Kidney (tissue), 14 donors: ENCODE results near the gene GRIP2. TPM values are rescaled to one million over a fixed set of nuclear protein-coding genes. Genes with fewer than 3 reads are reported as not detected.

Source experiments
- DNase-seq, 5 donors: peaks; one replicate each; pipeline ENCODE4 v3.0.0-alpha.2; 2013 to 2020
- FAIRE-seq: peaks from 2 replicates; lab custom pipeline; 2012; peaks lifted over from hg19 to GRCh38; lab: Jason Lieb, UNC
- H3K27ac ChIP-seq, 2 donors: one replicate each; pipeline ENCODE4 v1.7.0; 2013; ENCODE audit warnings: low read depth in 2 of 2, low read length in 2 of 2, inconsistent platforms in 1 of 2
- H3K27me3 ChIP-seq: one replicate; pipeline ENCODE4 v1.7.1; 2013; ENCODE audit warnings: low read length, inconsistent platforms; ENCODE audit not compliant: control insufficient read depth, insufficient read depth
- H3K36me3 ChIP-seq, 3 donors: one replicate each; pipeline versions ENCODE4 v1.7.0 to v1.7.1; 2013; ENCODE audit warnings: low read length in 3 of 3, control low read depth in 1 of 3, inconsistent platforms in 1 of 3; ENCODE audit not compliant: insufficient read depth in 3 of 3, control insufficient read depth in 2 of 3
- H3K4me1 ChIP-seq, 3 donors: one replicate each; pipeline versions ENCODE4 v1.7.0 to v1.7.1; 2013; ENCODE audit warnings: low read length in 3 of 3, inconsistent platforms in 1 of 3, low read depth in 1 of 3; ENCODE audit not compliant: control insufficient read depth in 2 of 3, insufficient read depth in 2 of 3
- H3K4me3 ChIP-seq, 3 donors: one replicate each; pipeline versions ENCODE4 v1.7.0 to v1.8.1; 2013; ENCODE audit warnings: low read length in 3 of 3, control low read depth in 1 of 3, inconsistent platforms in 1 of 3
- H3K9ac ChIP-seq, 3 donors: one replicate each; pipeline versions ENCODE4 v1.7.0 to v1.7.1; 2013; ENCODE audit warnings: low read length in 3 of 3, control low read depth in 1 of 3, inconsistent platforms in 1 of 3
- H3K9me3 ChIP-seq, 3 donors: one replicate each; pipeline versions ENCODE4 v1.7.0 to v1.7.1; 2013; ENCODE audit warnings: low read length in 3 of 3, control low read depth in 1 of 3, inconsistent platforms in 1 of 3; ENCODE audit not compliant: control insufficient read depth in 2 of 3, insufficient read depth in 1 of 3
- CTCF ChIP-seq: IDR thresholded peaks from 3 replicates; pipeline ENCODE4 v1.5.1; 2012; ENCODE audit warnings: mild to moderate bottlenecking, moderate library complexity, borderline replicate concordance; ENCODE audit not compliant: insufficient read depth; ENCODE audit errors: extremely low read depth
- intact Hi-C: fragments of 100-400 bp; cut with DNase I; formaldehyde crosslinking; loops from one replicate; pipeline ENCODE4 v1.11.1; 2022
- polyA plus RNA-seq: library from polyadenylated mRNA; stranded (reverse); fragments of 350-450 nt; fragmentation: Illumina TruSeq; extraction: RNeasy Lipid Tissue Mini Kit (QIAGEN cat#74804); gene quantifications from one replicate; pipeline ENCODE4 v1.2.3, GENCODE V29; 2014; ENCODE audit warnings: low read depth, low replicate concordance; ENCODE audit not compliant: insufficient read depth
- total RNA-seq: library from RNA; stranded (reverse); fragmentation: NEBNext Ultra II Directional; extraction: Animal tissue kit (Norgen Biotek cat#: 25700); gene quantifications from one replicate; pipeline ENCODE4 v1.2.1, GENCODE V29; 2021
- donor health status: control.
- donor health status: control.
- donor health status: control.
- donor health status: control.
- donor health status: control.
- donor health status: DM: yes; HTN: yes; CAD: no.
- donor health status: Normal renal cell carcinoma (clear cell type).

GRIP2 gene
- total and polyA plus RNA-seq, 2 donors from 2014 or later: 3.0 to 3.2 TPM

GRCh38 chr3:14466179-14466903, 73.8 kb downstream of the GRIP2 start:
- Histone ChIP-seq H3K9ac (no peak overlapping the region), H3K4me3 (no peak overlapping the region), H3K36me3 (peaks cover 3 to 30% (median 9%) of the 10 kb centered on the region in 3 donors), H3K27ac (no peak overlapping the region), H3K27me3 (no peaks in the 10 kb centered on the region), H3K9me3 (no peaks in the 10 kb centered on the region), H3K4me1 (peaks cover 0 to 19% (median 11%) of the 10 kb centered on the region in 3 donors)
- DNase-seq: peak in 1 of 5 donors; percentile 58
- FAIRE-seq: no peak
- intact Hi-C loops: loop anchor here (5.0 kb wide), 2 partner anchors 199 to 264 kb away; no protein-coding TSS in a partner anchor
- no peak for TF ChIP-seq CTCF

GRCh38 chr3:14465425-14465824, 74.7 kb downstream of the GRIP2 start:
- intact Hi-C loops: loop anchor here (5.0 kb wide), 2 partner anchors 198 to 263 kb away; no protein-coding TSS in a partner anchor
- H3K27ac ChIP-seq: no peak overlapping the region
- FAIRE-seq (no peak), DNase-seq (no peak)
- no peaks in the 10 kb centered on the region for H3K9me3 ChIP-seq
- TF ChIP-seq CTCF: no peak
- H3K4me3 ChIP-seq: no peak overlapping the region
- no peak overlapping the region for H3K9ac ChIP-seq
- H3K27me3 ChIP-seq: no peaks in the 10 kb centered on the region
- peaks cover 0 to 20% (median 17%) of the 10 kb centered on the region in 3 donors for H3K4me1 ChIP-seq
- peaks cover 3 to 36% (median 9%) of the 10 kb centered on the region in 3 donors for H3K36me3 ChIP-seq

- DNase-seq: peak in 1 of 5 donors; percentile 24
- TF ChIP-seq CTCF: no peak
- Histone ChIP-seq H3K9ac (no peak overlapping the region), H3K4me1 (peaks cover 0 to 24% (median 17%) of the 10 kb centered on the region in 3 donors), H3K9me3 (no peaks in the 10 kb centered on the region), H3K27me3 (no peaks in the 10 kb centered on the region), H3K4me3 (no peak overlapping the region), H3K27ac (no peak overlapping the region), H3K36me3 (peaks cover 3 to 36% (median 9%) of the 10 kb centered on the region in 3 donors)
- no peak for FAIRE-seq
- intact Hi-C loops: no loop called here
Measured at GRCh38 chr3:14464521-14464920, 75.6 kb downstream of the GRIP2 start.
